HUES6 (cell line): Measurements from ENCODE around the gene HDDC2.

ENCODE experiments used
- H3K27ac ChIP-seq: 2 replicates; pipeline ENCODE4 v1.7.0; 2013; ENCODE audit warnings: low read depth, mild to moderate bottlenecking, low read length, inconsistent platforms
- H3K27me3 ChIP-seq: 2 replicates; pipeline ENCODE4 v1.6.1; 2013; ENCODE audit warnings: low read length; ENCODE audit not compliant: control insufficient read depth, insufficient read depth
- H3K36me3 ChIP-seq: 2 replicates; pipeline ENCODE4 v1.6.1; 2013; ENCODE audit warnings: low read length; ENCODE audit not compliant: control insufficient read depth, insufficient read depth
- H3K4me1 ChIP-seq: 2 replicates; pipeline ENCODE4 v1.6.1; 2013; ENCODE audit warnings: low read length; ENCODE audit not compliant: control insufficient read depth, insufficient read depth
- H3K4me3 ChIP-seq: 2 replicates; pipeline ENCODE4 v1.5.1; 2013; ENCODE audit warnings: low read depth, low read length
- H3K9ac ChIP-seq: one replicate; pipeline ENCODE4 v1.6.1; 2013; ENCODE audit warnings: mild to moderate bottlenecking, low read length
- H3K9me3 ChIP-seq: 2 replicates; pipeline ENCODE4 v1.6.1; 2013; ENCODE audit warnings: low read depth, low read length; ENCODE audit not compliant: control insufficient read depth, insufficient read depth

Gene HDDC2

DNA sequence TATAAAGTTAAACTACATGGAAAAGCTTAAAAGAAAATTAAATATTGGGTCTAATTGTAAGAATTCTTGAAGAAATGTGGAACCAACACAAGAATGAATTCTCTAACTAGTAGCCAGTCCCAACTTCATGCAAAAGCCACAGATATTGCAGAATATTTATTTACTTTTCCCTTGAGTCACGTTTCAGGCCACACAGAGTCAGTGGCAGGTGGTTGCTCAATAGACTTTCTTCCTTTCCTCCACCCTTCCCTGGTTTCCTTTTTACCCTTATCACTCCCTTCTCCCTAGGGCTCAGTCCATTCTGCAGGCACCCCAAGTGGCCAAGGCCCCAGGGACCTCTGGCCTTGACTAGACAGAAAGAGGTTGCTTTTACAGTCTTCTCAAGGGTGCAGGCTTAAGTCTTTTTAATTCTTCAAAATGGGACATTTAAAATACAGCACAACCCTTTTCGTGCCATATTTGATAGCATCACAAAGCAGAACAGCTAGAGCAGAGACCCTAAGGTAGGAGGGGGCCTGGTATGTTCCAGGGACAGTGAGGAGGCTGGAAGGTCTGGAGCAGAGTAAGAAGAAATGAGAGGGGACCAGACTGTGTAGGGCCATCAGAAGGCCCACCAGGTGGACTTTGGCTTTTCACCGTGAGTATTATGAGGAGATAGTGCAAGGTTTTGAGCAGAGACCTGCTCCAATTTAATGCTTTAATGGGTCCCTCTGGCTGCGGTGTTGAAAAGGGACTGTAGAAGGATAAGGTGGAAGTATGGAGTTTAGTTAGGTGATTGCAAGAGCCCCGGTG, 65.0 kb downstream of the HDDC2 start:
- H3K9ac ChIP-seq: no peak overlapping the region
- no peak overlapping the region for H3K27ac ChIP-seq
- no peaks in the 10 kb centered on the region for H3K4me1 ChIP-seq
- peaks cover 3% of the 10 kb centered on the region; the same call in 1 of the 2 replicates for H3K9me3 ChIP-seq
- no peaks in the 10 kb centered on the region for H3K36me3 ChIP-seq
- no peak overlapping the region for H3K4me3 ChIP-seq
- H3K27me3 ChIP-seq: no peaks in the 10 kb centered on the region

DNA sequence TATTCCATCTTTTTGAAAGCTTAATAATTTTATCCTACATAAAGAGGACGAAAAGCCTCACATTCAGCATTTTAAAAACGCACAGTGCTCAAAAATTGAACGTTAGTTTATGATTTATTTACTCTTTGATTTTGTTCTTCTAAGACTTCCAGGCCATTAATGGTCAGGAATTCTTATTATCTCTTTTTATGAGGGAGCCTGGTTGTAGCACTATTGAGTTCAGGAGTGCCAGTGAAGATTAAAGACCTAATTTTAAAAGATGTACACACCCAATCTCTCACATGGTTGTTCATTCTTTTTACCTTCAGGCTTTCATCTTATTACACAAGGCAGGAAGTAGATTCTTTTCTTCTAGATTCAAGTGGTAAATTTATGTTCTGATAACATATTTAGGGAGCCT, 68.6 kb downstream of the HDDC2 start:
- Histone ChIP-seq H3K36me3 (no peaks in the 10 kb centered on the region), H3K9ac (no peak overlapping the region), H3K4me1 (peaks cover 8% of the 10 kb centered on the region), H3K27me3 (no peaks in the 10 kb centered on the region), H3K4me3 (no peak overlapping the region), H3K9me3 (no peaks in the 10 kb centered on the region), H3K27ac (no peak overlapping the region)

DNA sequence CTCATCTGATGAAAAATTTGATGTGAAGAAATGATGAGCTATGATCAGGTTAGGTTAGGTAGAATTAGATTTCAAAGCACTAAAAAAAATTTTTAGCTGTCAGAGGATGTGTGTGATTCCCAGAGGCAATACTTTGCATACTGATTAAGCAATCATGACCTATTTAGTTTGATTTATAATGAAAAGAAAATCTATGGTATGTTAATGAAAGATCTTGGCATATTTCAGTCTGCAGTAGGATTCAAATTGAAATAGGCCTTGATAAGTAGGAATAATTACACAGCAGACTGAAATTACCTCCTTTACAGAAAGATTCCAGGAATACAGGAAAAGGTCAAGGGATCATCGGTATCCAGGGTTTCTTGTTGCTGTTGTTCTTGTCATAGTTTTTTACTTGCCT, 69.3 kb downstream of the HDDC2 start:
- peaks cover 8% of the 10 kb centered on the region for H3K4me1 ChIP-seq
- no peak overlapping the region for H3K27ac ChIP-seq
- H3K36me3 ChIP-seq: no peaks in the 10 kb centered on the region
- H3K4me3 ChIP-seq: no peak overlapping the region
- H3K9ac ChIP-seq: no peak overlapping the region
- H3K27me3 ChIP-seq: no peaks in the 10 kb centered on the region
- H3K9me3 ChIP-seq: no peaks in the 10 kb centered on the region

DNA sequence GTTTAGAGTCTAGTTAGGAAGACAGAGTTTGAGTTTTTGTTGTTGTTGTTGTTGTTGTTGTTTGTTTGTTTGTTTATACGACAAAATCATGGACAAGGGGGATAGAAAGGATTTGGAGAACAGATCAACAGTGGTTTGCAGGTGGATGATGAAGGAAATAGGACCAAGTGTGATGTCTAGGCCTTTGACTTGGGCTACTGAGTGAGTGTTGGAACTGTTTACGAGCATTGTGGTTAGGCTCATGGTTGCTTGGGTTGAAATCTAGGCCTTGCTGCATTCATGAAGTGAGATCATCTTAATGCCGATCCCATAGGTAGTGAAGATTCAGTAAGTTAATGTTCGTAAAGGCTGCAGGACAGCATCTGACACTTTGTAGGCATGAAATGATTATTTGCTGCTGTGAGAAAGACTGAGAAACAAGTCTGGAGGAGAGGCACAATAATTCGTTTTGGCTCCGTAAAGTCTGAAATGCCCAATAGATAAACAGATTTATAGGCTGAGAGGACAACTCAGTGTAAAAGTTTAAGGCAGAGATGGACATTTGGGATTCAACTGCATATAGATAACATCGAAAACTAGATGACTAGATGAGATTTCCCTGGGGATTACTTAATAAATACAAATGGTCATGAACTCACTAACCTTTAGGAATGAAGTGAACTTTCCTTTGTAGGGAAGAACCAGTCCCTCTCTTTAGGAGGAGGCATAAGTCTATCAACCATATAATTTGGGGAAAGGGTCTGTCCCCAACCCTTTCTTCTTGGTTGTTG, 70.0 kb downstream of the HDDC2 start:
- H3K4me3 ChIP-seq: no peak overlapping the region
- H3K36me3 ChIP-seq: no peaks in the 10 kb centered on the region
- no peak overlapping the region for H3K9ac ChIP-seq
- H3K27ac ChIP-seq: no peak overlapping the region
- no peaks in the 10 kb centered on the region for H3K9me3 ChIP-seq
- H3K27me3 ChIP-seq: no peaks in the 10 kb centered on the region
- H3K4me1 ChIP-seq: peaks cover 8% of the 10 kb centered on the region

DNA sequence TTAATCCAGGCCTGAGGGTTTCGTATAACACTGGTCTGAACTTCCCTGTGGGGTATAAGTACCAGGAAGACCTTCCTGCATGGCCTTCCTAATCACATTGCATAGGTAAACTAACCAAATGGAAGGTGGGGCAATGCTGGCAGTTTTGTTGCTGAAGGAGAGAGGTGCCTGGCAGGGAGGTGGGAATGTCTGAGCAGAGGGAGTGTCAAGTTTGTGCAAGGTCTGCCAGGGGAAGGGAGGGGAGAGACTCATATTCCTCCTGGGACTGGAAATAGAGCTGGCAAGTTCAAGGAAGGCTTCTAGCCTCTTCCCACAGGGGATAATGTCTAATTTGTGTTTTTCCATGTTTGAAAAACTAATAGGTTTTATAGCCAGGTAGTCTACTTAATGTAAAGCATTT, 70.6 kb downstream of the HDDC2 start:
- peaks cover 8% of the 10 kb centered on the region for H3K4me1 ChIP-seq
- no peaks in the 10 kb centered on the region for H3K9me3 ChIP-seq
- H3K36me3 ChIP-seq: no peaks in the 10 kb centered on the region
- H3K9ac ChIP-seq: no peak overlapping the region
- no peak overlapping the region for H3K4me3 ChIP-seq
- no peak overlapping the region for H3K27ac ChIP-seq
- H3K27me3 ChIP-seq: no peaks in the 10 kb centered on the region

DNA sequence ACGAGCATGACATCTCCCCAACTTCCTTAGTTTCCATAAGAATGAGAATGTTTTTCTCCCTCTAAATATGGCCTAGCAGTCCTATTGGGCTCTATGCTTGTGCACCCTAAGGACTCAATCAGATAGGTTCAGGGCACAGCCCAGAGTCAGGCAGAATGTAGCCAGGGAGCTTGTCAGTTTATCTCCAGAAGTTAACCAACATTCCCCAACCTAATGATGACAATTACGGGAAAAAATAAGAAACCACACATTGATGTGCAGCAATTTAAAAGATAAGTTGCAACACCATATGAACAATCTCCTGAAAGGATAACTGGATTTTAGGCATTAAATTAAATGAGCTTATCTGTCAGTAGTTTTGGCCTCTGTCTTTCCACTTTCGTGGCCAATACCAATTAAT, 71.1 kb downstream of the HDDC2 start:
- H3K36me3 ChIP-seq: no peaks in the 10 kb centered on the region
- H3K9me3 ChIP-seq: no peaks in the 10 kb centered on the region
- H3K27ac ChIP-seq: no peak overlapping the region
- no peak overlapping the region for H3K4me3 ChIP-seq
- no peak overlapping the region for H3K9ac ChIP-seq
- no peaks in the 10 kb centered on the region for H3K27me3 ChIP-seq
- peaks cover 8% of the 10 kb centered on the region for H3K4me1 ChIP-seq

DNA sequence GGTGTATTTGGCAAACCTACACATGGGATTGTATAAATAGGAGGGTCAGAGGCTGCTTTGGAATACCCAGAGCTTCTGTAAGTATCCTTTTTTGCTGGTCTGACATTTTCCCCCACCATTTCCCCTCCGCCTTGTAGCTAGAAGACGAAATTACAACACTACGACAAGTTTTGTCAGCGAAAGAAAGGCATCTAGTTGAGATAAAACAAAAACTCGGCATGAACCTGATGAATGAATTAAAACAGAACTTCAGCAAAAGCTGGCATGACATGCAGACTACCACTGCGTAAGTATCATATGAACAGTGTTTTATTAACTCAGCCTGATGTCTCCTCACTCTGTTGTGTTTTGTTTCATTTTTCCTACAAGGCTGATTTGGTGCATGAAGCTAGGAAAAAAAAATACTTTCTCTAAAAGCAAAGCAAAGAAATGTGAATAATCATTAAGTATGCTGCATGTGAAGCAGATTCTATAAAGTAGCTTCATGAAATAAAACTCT, 72.7 kb downstream of the HDDC2 start:
- H3K4me3 ChIP-seq: no peak overlapping the region
- no peak overlapping the region for H3K27ac ChIP-seq
- no peak overlapping the region for H3K9ac ChIP-seq
- no peaks in the 10 kb centered on the region for H3K9me3 ChIP-seq
- peaks cover 8% of the 10 kb centered on the region for H3K4me1 ChIP-seq
- H3K36me3 ChIP-seq: no peaks in the 10 kb centered on the region
- H3K27me3 ChIP-seq: no peaks in the 10 kb centered on the region

DNA sequence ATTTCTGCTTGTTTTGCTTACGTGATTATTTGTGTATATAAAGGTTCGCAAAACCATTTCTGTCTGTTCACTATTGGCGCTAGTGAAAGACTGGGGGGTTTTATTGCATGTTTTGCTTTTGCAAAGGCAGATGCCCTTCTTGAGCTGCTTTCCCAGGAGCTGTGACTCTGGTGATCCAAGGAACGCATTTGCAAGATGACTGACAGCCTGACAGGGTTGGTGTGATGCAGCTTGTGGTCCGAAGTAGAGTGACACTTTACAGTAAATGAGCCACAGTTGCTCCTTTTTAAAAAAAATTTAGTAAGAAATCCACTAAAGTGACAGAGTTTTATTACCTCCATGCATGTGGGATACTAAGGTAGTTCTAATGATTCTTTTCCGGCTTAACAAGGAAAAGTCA, 74.5 kb downstream of the HDDC2 start:
- Histone ChIP-seq H3K4me3 (no peak overlapping the region), H3K4me1 (peaks cover 8% of the 10 kb centered on the region), H3K36me3 (no peaks in the 10 kb centered on the region), H3K9ac (no peak overlapping the region), H3K27me3 (no peaks in the 10 kb centered on the region), H3K9me3 (no peaks in the 10 kb centered on the region), H3K27ac (no peak overlapping the region)
